GM23338 (cell line): ENCODE measurements around the gene EEF1AKMT2. TPM values are rescaled to one million over a fixed set of nuclear protein-coding genes. Genes with fewer than 3 reads are reported as not detected.

Source experiments
- ATAC-seq: fragments of 200-7000 bp; cut with Tn5 transposase; 3 replicates; pipeline ENCODE4 v1.9.1; 2020
- DNase-seq: peaks from one replicate; pipeline ENCODE4 v3.0.0-alpha.2; 2015; ENCODE audit warnings: low spot score
- H2AFZ ChIP-seq: fragments of 200-600 bp; sonication (generic); 2 replicates; pipeline ENCODE4 v1.8.0; 2016; ENCODE audit warnings: antibody characterized with exemption, mild to moderate bottlenecking, moderate library complexity
- H3F3A ChIP-seq: fragments of 200-600 bp; sonication (generic); replicated peaks from 2 replicates; pipeline ENCODE4 v1.8.0; 2017; ENCODE audit warnings: antibody characterized with exemption, mixed run types, low read depth
- H3K27ac ChIP-seq: fragments of 200-600 bp; sonication (generic); 2 replicates; pipeline ENCODE4 v1.6.1; 2016; ENCODE audit warnings: low read depth
- H3K27me3 ChIP-seq: fragments of 200-600 bp; sonication (generic); 2 replicates; pipeline ENCODE4 v1.8.0; 2016; ENCODE audit warnings: mild to moderate bottlenecking, mixed run types, moderate library complexity; ENCODE audit not compliant: insufficient read depth
- H3K36me3 ChIP-seq: fragments of 200-600 bp; sonication (generic); 2 replicates; pipeline ENCODE4 v1.8.0; 2016; ENCODE audit warnings: mild to moderate bottlenecking; ENCODE audit not compliant: insufficient read depth
- H3K4me1 ChIP-seq: fragments of 200-600 bp; sonication (generic); 2 replicates; pipeline ENCODE4 v1.8.0; 2016; ENCODE audit warnings: mild to moderate bottlenecking, moderate library complexity; ENCODE audit not compliant: insufficient read depth
- H3K4me2 ChIP-seq: fragments of 200-600 bp; sonication (generic); 2 replicates; pipeline ENCODE4 v1.7.1; 2017; ENCODE audit warnings: mixed run types
- H3K4me3 ChIP-seq: fragments of 200-600 bp; sonication (generic); 2 replicates; pipeline ENCODE4 v1.6.1; 2016; ENCODE audit warnings: mixed run types
- H3K79me2 ChIP-seq: fragments of 200-600 bp; sonication (generic); replicated peaks from 2 replicates; pipeline ENCODE4 v1.8.0; 2017; ENCODE audit warnings: mild to moderate bottlenecking; ENCODE audit not compliant: insufficient read depth
- H3K9me2 ChIP-seq: fragments of 200-600 bp; sonication (generic); 2 replicates; pipeline ENCODE4 v1.8.0; 2017; ENCODE audit not compliant: insufficient read depth
- H4K20me1 ChIP-seq: fragments of 200-600 bp; sonication (generic); replicated peaks from 2 replicates; pipeline ENCODE4 v1.8.0; 2017; ENCODE audit warnings: mild to moderate bottlenecking; ENCODE audit not compliant: insufficient read depth
- H3K27ac Mint-ChIP-seq: 2 replicates; pipeline ENCODE4 v1.8.0; 2020; ENCODE audit warnings: inconsistent platforms, mild to moderate bottlenecking, moderate library complexity, mixed read lengths
- H3K27me3 Mint-ChIP-seq: 3 replicates; pipeline ENCODE4 v1.8.0; 2022; ENCODE audit warnings: low read depth, mild to moderate bottlenecking, moderate library complexity, mixed read lengths, inconsistent platforms; ENCODE audit not compliant: insufficient read depth, poor library complexity
- H3K36me3 Mint-ChIP-seq: 3 replicates; pipeline ENCODE4 v1.8.0; 2021; ENCODE audit warnings: low read depth, mild to moderate bottlenecking, inconsistent platforms, moderate library complexity, mixed read lengths
- H3K4me1 Mint-ChIP-seq: 3 replicates; pipeline ENCODE4 v1.8.0; 2020; ENCODE audit warnings: mild to moderate bottlenecking, inconsistent platforms, mixed read lengths
- H3K4me3 Mint-ChIP-seq: 3 replicates; pipeline ENCODE4 v1.8.0; 2021; ENCODE audit warnings: moderate library complexity, mild to moderate bottlenecking, inconsistent platforms, mixed read lengths
- H3K9me3 Mint-ChIP-seq: 3 replicates; pipeline ENCODE4 v1.8.0; 2020; ENCODE audit warnings: moderate library complexity, mild to moderate bottlenecking, inconsistent platforms, mixed read lengths
- CTCF ChIP-seq, 2 experiments: fragments of 200-600 bp in 1 of 2; sonication (generic) in 1 of 2; conservative IDR thresholded peaks; 2 replicates each; pipeline versions ENCODE4 v1.5.1 to v1.6.1; 2016 to 2017; ENCODE audit warnings: antibody characterized with exemption in 2 of 2, low read depth in 2 of 2, mild to moderate bottlenecking in 2 of 2, moderate library complexity in 1 of 2
- ETS1 ChIP-seq: IDR thresholded peaks from 2 replicates; pipeline ENCODE4 v1.6.1; 2016; ENCODE audit warnings: antibody characterized with exemption
- JUNB ChIP-seq: IDR thresholded peaks from one replicate; pipeline ENCODE4 v1.6.1; 2016; ENCODE audit warnings: antibody characterized with exemption; ENCODE audit not compliant: unreplicated experiment
- NANOG ChIP-seq: IDR thresholded peaks from 2 replicates; pipeline ENCODE4 v1.6.1; 2016; ENCODE audit warnings: antibody characterized with exemption, borderline replicate concordance
- ZNF114 ChIP-seq: fragments of 250-450 bp; sonication (Bioruptor Pico); IDR thresholded peaks from 2 replicates; pipeline ENCODE4 v1.5.0; 2020; ENCODE audit warnings: mild to moderate bottlenecking, moderate library complexity
- ZNF331 ChIP-seq: fragments of 250-450 bp; sonication (Bioruptor Pico); IDR thresholded peaks from 2 replicates; pipeline ENCODE4 v1.5.0; 2020; ENCODE audit warnings: low read depth, mild to moderate bottlenecking, moderate library complexity
- ZNF462 ChIP-seq: fragments of 250-450 bp; sonication (Bioruptor Pico); IDR thresholded peaks from 2 replicates; pipeline ENCODE4 v1.5.0; 2020; ENCODE audit warnings: mild to moderate bottlenecking, moderate library complexity
- polyA plus RNA-seq: library from polyadenylated mRNA; unstranded; fragments of >200 nt; fragmentation: Nextera tagmentation; extraction: Ambion mirVana; gene quantifications from 2 replicates; pipeline ENCODE4 v1.2.1, GENCODE V29; 2016
- total RNA-seq: library from RNA; depleted of rRNA; stranded (reverse); fragments of >200 nt; shearing (Covaris generic); gene quantifications from 2 replicates; pipeline ENCODE4 v1.2.3, GENCODE V29; 2014

The EEF1AKMT2 gene
- total and polyA plus RNA-seq, 2 experiments from 2014 or later, result 35.0 to 38.0 TPM

- 0 out of 2 replicates have a peak, but pooled peaks cover 3% of the 10 kb centered on the region for H3F3A ChIP-seq
- no peak overlapping the region for H3K27ac Mint-ChIP-seq
- H3K4me3 ChIP-seq, result no peak overlapping the region
- H3K79me2 ChIP-seq, result no peaks in the 10 kb centered on the region
- H3K27me3 ChIP-seq, result peaks cover 22% of the 10 kb centered on the region
- no peaks in the 10 kb centered on the region; the same call in 2 of the 3 replicates for H3K36me3 Mint-ChIP-seq
- H3K4me1 Mint-ChIP-seq, result peaks cover 30% of the 10 kb centered on the region
- no peak overlapping the region for H3K4me3 Mint-ChIP-seq
- no peaks in the 10 kb centered on the region for H3K36me3 ChIP-seq
- peaks cover 2% of the 10 kb centered on the region; the same call in 1 of the 2 replicates for H4K20me1 ChIP-seq
- H3K27ac ChIP-seq, result no peak overlapping the region
- no peak for TF ChIP-seq ETS1
- TF ChIP-seq CTCF (conservative IDR thresholded peaks at IDR 0.05; ENCODE audit: low read depth in 2 of 2), result peak; percentile 55 to 59; a peak in 3 of 4 replicates
- peaks cover 24% of the 10 kb centered on the region for H3K27me3 Mint-ChIP-seq
- H2AFZ ChIP-seq, result no peak overlapping the region
- H3K9me3 Mint-ChIP-seq, result no peaks in the 10 kb centered on the region
- ATAC-seq (no peak), DNase-seq (peak; percentile 70)
- H3K4me2 ChIP-seq, result no peak overlapping the region
- no peaks in the 10 kb centered on the region for H3K9me2 ChIP-seq
- peaks cover 24% of the 10 kb centered on the region for H3K4me1 ChIP-seq
Observed at GRCh38 chr10:124745673-124746072, 46.0 kb downstream of the EEF1AKMT2 start.

- Histone ChIP-seq H3K79me2 (no peaks in the 10 kb centered on the region), H3K9me2 (no peaks in the 10 kb centered on the region), H3K4me1 (peaks cover 28% of the 10 kb centered on the region), H3K27me3 (peaks cover 22% of the 10 kb centered on the region), H3K4me3 (peak overlapping the region; percentile 52), H4K20me1 (peaks cover 2% of the 10 kb centered on the region; the same call in 1 of the 2 replicates), H3K36me3 (no peaks in the 10 kb centered on the region), H3F3A (0 out of 2 replicates have a peak, but pooled peaks cover 3% of the 10 kb centered on the region), H3K4me2 (peak overlapping the region; percentile 67), H3K27ac (no peak overlapping the region), H2AFZ (no peak overlapping the region)
- H3K27me3 Mint-ChIP-seq, result peaks cover 27% of the 10 kb centered on the region
- peak overlapping the region; percentile 78 for H3K4me3 Mint-ChIP-seq
- DNase-seq (no peak), ATAC-seq (no peak)
- no peaks in the 10 kb centered on the region for H3K9me3 Mint-ChIP-seq
- H3K27ac Mint-ChIP-seq, result no peak overlapping the region
- no peaks in the 10 kb centered on the region for H3K36me3 Mint-ChIP-seq
- peaks cover 34% of the 10 kb centered on the region for H3K4me1 Mint-ChIP-seq
- no peak for TF ChIP-seq ZNF462 (CRISPR knock-in tag)
- TF ChIP-seq JUNB, result no peak
- no peak for TF ChIP-seq ZNF114
- no peak for TF ChIP-seq ZNF331 (CRISPR knock-in tag)
- TF ChIP-seq ETS1, result no peak
- no peak for TF ChIP-seq NANOG
Observed at GRCh38 chr10:124745252-124745651, 46.4 kb downstream of the EEF1AKMT2 start.
